Inflammatory macrophage treated with lipopolysaccharide for 4 hours (primary cell): ENCODE measurements around the gene PRR16.
"Not testable (repeated sequence)": the region's sequence is repeated elsewhere in the genome, so short reads cannot be mapped to it uniquely, and the experiment has no call there.

Experiments used
- DNase-seq: peaks from one replicate; pipeline ENCODE4 v3.0.0-alpha.2; 2020

PRR16 gene

GRCh38 chr5:120677481-120677880, 213.4 kb downstream of the PRR16 start:
- DNase-seq: no peak

GRCh38 chr5:120678279-120678678, 214.2 kb downstream of the PRR16 start:
- no peak for DNase-seq

DNA sequence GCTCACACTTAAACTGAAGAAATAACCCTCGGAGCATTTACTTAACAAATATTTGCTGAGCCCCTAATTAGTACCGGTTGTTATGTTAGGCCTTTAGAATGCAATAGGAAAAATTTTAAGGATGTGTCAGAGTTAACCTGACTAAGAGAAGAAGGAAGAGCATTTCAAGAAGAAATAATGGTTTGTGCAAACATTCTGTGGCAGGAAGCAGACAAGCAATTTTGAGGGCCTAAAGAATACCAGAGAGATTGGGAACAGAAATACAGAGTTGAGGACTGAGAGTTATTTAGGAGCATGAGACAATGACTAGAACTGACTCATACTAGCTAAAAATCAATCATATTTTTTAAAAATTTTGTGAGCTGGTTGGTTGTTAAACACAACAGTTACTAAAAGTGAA, 218.8 kb downstream of the PRR16 start:
- no peak for DNase-seq

DNA sequence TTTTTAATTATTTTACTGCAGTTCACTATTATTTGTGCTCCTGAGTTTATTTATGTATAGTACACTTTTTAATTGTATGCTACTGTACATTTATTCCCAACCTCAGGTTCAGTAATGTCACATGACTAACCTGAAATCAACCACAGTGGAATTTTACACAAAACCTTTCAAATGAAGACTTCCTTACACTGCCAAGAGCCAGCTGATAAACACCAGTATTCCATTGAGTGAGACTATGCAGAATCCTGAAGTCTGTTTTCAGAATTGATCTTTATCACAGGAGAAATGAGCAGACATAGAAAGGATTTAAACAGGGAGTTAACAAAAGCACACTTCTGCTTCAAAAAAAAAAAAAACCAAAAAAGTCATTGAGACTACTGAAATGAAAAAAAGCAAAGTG, 219.5 kb downstream of the PRR16 start:
- DNase-seq: no peak

- no peak for DNase-seq
Measured at GRCh38 chr5:120684213-120684612, 220.1 kb downstream of the PRR16 start.

DNA sequence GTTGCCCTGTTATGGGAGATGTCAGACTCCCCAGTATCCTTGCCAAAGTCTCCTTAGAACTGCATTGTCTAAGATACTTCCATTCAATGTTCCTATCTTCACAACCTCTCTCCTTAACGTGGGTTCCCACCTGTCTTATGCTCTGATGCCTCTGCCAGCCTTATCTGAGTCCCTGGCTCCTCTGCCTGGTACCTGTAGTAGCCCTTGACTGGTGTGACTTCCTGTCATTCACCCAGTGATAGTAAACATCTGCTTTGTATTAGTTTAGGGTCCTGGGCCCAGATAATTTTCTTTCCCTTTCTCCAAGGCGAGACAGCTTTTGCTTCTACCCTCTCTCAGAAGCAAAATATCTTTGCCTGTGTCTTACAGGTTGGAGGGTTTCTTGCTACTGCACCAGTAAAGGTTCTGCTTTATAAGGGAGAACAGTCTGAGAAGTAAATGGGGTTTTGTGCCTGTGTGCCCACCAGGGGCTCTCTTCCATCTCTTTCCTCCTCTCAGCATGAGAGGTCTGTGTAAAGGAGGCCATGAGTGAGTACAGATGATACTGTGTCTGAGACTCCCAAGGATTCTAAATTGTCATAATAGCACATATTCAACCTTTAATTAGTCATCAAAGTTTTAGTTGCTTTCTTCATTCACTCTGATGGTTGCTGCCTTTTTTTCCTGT, 220.8 kb downstream of the PRR16 start:
- DNase-seq: no peak

DNA sequence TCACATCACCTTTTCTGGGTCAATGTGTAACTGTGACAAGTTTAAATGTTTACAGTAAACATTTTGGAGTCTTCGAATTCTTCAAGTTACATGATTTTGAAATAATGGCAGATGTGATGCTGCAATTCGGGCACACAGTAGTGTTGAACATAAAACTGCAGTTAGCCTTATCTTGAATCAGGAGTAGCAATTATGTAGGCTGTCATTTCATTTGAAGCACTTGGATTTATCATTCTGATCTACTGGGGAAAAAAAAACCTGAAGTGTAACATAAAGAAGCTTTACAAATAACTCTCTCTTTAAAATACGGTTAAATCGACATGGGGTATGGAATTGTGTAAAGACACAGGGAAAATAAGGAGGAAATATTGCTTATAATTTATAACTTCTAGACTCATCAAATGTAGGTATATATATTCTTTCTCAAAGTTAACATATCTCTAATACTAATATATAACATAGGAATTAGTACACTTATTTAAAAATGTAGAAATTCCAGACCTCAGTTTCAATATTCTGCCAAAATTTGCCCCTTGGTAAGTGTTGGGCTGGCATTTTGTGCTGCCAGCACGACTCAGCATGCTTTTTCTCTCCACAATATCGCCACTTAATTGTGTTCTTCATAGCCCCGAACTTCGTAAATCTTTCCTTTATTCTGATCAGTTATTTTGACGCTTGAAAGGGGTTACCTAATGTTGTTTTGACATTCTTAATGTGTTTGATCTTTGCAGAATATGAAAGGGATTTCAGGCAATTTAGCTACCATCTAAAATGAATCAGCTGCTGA, 226.7 kb downstream of the PRR16 start:
- DNase-seq: no peak

DNA sequence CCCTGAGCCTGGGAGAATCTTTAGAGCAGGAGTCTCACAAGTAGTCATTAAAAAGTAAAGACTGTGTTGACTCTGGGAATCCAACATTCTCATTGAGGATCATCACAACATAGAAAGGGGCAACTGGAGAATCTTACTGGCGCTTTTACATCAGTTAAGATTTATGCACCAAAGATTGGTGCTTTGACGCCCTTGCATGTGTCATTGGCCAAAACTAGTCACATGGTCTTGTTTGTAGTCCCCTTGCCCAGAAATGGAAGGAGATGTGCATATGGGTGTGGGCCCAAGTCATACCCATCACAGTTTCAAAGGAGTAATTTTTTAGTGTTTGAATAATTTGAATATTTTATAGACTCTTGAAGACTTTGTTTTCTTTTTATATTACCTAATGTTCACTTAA, 228.2 kb downstream of the PRR16 start:
- no peak for DNase-seq

DNA sequence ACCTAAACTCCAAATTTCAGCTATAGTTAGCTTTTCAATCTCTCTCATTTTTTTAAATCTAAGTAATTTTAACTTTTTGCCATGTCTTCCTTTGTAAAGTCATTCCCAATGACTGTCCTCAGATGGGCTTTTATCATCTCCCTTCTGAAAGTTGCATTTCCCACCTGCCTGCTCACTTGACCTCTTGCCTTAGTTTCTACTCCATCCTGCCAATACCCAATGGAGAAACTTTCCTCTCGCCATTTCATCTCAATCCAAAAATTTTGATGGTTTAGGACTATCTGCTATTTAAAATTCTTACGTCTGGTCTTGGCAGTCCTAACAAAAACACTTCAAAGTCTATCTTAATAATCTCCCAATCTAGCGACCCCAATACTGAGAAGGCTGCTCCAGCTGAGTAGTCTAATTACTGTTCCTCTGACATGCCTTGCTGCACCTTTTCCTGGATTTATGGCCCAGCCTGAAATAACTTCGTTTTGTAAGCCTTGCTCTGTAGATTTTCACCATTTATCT, 231.3 kb downstream of the PRR16 start:
- no peak for DNase-seq

DNA sequence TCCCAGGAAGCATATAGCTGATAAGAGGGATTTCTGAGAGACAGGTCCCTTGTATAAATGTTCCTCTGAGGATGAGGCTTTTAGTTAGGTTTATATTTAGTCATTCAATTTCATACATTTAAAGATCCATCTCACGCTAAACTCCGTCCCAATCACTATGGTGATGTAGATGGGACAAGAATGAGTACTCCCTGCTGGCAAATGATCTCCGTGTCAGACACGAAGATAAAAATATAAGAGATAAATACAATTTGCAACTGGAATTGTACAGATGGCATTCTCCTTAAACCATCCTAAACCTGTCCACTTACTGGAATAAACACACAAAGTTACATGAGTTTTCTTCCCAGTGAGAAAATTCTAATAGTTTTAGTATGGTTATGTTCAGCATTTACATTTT, 233.0 kb downstream of the PRR16 start:
- DNase-seq: no peak

DNA sequence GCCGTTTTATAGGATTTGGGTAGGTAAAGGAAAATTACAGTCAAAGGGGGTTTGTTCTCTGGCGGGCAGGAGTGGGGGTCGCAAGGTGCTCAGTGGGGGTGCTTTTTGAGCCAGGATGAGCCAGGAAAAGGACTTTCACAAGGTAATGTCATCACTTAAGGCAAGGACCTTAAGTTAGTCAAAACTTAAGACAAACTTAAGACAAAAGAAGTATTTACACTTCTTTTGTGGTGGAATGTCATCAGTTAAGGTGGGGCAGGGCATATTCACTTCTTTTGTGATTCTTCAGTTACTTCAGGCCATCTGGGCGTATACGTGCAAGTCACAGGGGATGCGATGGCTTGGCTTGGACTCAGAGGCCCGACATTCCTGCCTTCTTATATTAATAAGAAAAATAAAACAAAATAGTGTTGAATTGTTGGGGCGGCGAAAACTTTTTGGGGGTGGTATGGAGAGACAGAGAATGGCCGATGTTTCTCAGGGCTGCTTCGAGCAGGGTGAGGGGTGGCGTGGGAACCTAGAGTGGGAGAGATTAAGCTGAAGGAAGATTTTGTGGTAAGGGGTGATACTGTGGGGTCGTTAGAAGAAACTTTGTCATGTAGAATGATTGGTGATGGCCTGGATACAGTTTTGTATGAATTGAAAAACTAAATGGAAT, 233.7 kb downstream of the PRR16 start:
- not testable (repeated sequence) for DNase-seq

- DNase-seq: not testable (repeated sequence)
Measured at GRCh38 chr5:120700653-120701052, 236.6 kb downstream of the PRR16 start.

- not testable (repeated sequence) for DNase-seq
Measured at GRCh38 chr5:120702817-120703538, 238.9 kb downstream of the PRR16 start.

- DNase-seq: no peak
Measured at GRCh38 chr5:120703918-120704587, 240.0 kb downstream of the PRR16 start.

DNA sequence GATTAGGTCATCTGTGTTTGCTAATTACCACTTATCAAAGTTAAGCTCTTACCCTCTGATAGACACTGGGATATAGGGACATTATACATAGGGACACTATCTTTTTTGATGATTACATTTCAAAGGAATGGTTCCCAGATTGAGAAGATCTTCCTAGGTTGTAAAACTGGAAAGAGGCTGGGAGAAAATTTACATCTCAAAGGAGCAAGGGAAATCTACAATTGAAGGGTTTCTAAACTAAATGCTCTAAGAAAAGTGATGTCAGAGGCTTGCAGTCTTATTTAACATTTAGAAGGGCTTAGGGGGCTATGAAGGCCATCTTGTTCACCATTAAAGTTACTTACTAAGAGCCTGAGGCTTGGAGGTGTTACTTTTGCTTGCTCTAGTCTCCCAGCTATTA, 242.8 kb downstream of the PRR16 start:
- DNase-seq: no peak

DNA sequence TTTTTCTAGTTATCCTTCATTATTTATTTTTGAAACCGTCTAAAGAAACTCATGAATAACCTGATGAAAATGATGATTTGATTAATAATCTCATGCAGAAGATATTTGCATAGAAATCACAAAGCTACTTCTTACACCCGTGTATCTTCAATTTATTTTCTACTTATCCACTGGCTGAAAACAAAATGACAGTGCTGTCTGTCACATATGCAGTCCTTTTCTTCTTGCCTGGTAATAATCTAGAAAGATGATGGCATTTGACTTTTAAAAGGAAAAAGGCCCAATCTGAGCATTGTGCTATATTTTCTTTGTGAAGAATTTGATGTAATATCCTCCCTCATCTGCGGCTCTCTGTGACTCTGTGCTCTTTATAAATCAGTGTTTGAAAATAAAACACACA, 253.3 kb downstream of the PRR16 start:
- no peak for DNase-seq

DNA sequence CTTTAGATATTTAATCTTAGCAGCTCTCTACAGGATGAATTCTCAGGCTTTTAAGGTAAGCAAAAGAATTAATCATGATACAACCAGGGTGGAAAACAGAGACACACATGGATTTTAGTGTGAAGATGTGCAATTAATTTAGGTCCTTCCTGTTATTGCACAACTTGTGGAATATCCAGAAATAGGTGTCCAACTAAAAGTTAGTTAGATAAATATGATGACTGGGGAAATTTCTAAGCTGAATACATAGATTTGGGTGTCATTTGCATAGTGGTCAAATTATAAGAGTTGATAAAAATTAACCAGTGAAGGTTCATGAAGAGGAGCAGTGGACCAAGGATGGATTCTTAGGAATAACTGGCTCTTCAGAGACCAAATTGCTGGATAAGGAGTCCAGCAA, 266.1 kb downstream of the PRR16 start:
- no peak for DNase-seq

- DNase-seq: no peak
Measured at GRCh38 chr5:120734033-120734432, 269.9 kb downstream of the PRR16 start.

GRCh38 chr5:120735076-120735475, 271.0 kb downstream of the PRR16 start:
- DNase-seq: no peak
